Erythroblast (primary cell): ENCODE data around the gene FAM135A.
"Not testable (repeated sequence)": the region's sequence is repeated elsewhere in the genome, so short reads cannot be mapped to it uniquely, and the experiment has no call there.

ENCODE experiments used
- DNase-seq, 2 experiments: peaks; one replicate each; lab custom pipeline; 2025; lab: John Stamatoyannopoulos, UW
- GATA1 ChIP-seq: IDR thresholded peaks from 2 replicates; pipeline ENCODE4 v1.6.1; 2011; ENCODE audit warnings: low read depth, mild to moderate bottlenecking, control low read depth, low read length, moderate library complexity
- POLR2A ChIP-seq: IDR thresholded peaks from 2 replicates; pipeline ENCODE4 v1.6.1; 2011; ENCODE audit warnings: mild to moderate bottlenecking, low read length

FAM135A gene

DNA sequence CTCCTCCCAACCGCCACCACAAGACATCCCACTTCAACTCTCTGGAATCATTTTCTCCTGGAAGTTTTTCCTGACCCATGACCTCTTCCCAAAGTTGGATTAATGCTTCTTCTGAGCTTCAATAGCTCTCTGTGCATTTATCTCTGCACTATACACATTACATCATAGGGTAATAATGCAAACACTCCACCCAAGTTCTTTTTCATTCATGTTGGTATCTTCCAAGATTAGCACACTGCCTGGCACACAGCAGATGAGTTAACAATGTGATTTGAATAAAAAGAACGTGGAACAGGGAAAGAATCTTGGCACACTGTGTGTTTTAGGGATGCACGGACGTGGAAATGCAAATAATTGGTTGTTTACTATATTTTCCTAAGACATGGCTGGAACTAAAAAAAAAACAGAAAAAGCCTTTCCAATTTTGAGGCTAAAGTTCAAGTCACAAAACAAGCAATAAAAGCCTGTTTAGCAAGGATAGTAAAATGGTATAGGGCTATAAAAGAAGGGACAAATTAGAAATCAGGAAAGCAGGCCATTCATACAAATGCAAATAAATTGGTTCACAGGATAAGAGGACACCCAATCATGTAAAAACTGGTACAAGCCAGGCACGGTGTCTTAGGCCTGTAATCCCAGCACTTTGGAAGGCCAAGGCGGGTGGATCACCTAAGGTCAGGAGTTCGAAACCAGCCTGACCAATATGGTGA, 1.6 kb upstream of the FAM135A start:
- no peak for TF ChIP-seq POLR2A
- TF ChIP-seq GATA1, result no peak
- no peak for DNase-seq

DNA sequence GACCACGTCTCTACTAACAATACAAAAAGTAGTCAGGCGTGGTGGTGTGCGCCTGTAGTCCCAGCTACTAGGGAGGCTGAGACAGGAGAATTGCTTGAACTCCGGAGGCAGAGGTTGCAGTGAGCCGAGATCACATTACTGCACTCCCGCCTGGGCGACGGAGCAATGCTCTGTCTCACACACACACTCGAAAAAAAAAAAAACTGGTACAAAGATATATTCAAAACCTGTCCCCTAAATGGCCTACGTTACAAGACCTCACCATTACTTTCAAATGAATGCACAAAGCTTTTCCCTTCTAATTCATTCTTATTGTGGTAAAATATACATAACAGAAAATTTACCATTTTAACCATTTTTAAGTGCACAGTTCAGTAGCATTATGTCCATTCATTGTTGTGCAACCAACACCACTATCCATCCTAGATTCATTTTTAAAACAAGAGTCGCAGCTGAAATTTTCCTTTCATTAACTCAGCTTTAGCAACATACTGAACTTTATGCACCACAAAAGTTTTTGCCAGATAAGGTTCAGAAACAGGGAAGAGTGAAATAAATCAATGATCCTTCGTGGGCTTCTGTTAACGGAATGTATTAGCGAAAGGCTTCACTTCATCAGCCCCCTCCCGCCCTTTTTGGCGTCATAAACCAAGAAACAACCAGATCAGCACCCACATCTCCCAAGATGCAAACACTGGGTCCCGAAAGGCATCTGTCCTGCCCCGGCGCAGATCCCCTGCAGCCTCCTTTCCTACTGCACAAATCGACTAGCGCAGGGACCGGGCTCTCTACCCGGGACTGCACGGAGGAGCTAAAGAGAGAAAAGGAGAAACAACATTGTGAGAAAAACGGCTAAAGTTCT, 825 bp upstream of the FAM135A start:
- no peak for DNase-seq
- TF ChIP-seq GATA1 (no peak), POLR2A (no peak)

DNA sequence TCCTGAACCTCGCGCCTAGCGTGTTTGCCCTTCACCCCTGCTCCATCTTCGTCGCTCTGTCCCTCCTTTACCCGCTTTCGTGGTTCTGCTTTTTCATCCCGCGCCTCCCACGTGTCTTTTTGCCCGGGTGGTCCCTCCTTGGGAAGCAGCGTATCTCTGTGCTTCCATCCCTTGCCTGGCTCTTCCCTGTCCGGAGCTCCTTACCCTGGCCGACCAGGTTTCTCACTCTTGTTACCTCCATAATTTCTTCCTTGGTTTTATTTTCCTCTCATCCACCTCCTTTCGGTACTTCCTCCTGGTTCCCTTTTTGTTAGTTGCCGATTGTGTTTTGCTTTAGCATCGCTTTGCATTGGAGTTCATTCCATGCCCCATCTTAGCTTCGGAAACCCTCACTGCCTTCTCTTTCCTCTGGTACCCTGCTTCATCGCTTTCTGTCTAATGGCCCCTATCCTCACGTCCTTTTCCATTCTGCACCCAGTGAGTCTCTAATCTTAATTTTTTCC, 735 bp downstream of the FAM135A start:
- peak in 1 of 2 experiments; percentile 49 for DNase-seq

DNA sequence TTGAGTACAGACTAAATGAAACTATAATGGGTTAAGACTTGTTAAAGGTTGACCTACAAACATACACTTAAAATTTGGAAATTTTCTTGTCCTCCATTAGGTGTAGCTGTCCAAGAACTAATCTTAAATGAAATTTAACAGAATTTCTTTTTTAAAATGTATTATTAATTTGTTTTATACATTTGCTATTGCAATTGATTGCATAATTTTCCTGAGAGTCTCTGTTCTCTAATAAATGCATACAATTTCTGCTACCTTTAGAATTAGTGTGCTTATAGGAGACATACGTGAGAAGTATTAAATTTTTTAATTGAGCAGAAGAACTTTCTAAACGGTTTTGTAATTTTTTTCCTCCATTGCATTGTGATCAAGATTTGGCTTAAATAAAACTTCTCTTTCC, 1.5 kb downstream of the FAM135A start:
- DNase-seq, result no peak
- TF ChIP-seq POLR2A (no peak), GATA1 (no peak)

More for the DNA sequence above, 735 bp downstream of the FAM135A start:
- no peak for TF ChIP-seq GATA1
- no peak for TF ChIP-seq POLR2A

DNA sequence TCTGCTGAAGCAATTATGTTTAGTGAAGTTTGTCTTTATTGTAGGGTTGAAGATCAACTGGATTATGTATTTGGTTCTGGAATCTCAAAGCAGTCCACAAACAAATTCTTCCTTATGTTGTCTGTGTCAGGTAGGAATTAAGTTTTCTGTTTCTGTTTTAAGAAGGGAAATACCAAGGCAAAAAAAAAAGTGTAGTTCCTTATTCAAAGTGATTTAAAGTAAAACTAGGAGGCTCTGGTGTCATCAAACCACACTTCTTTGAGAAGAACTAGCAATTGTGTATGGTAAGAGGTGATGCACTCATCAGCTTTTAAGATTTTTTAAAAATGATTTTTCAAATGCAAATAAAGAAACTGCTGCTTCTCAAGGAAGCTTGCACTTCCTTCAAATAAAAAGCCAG, 1.9 kb downstream of the FAM135A start:
- TF ChIP-seq POLR2A, result no peak
- TF ChIP-seq GATA1, result no peak
- DNase-seq, result no peak

DNA sequence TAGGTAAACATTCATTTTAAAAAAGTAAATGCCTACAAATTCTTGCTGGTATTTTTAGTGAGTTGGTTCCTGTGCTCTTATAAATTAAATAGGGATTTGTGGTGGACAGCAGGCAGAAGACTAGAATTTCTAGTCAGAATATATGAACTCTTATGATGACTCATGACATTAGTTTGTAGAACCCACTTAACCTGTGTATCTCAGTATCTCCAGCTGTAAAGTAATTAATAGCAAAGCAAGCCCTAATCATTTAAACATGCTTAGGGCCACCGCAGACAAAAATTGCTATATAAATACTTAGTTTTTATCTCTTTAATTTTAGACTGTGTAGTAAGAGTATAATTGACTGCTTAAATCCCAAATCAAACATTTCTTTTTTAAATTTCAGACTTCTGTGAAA, 2.4 kb downstream of the FAM135A start:
- peak in 1 of 2 experiments; percentile 6 for DNase-seq
- TF ChIP-seq POLR2A, result no peak
- no peak for TF ChIP-seq GATA1

DNA sequence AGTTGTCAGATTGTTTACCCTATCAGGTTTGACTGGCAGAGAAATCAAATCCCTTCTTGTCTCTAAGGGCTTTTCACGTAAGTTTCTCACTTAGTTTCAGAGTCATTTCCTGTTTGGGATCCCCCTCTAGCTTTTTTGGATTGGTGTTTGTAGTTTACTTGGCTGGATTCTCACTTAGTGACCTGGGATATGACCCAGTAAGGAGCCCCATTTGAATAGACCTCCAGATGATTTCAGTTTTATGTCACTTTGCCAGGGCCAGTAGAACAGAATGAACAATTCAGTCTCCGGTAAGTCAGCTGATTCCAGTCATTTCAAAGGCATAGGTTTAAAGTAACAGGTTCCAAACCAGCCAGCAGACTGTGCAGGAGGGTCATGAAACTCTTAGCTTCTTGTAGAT, 8.2 kb downstream of the FAM135A start:
- no peak for DNase-seq
- TF ChIP-seq GATA1 (no peak), POLR2A (no peak)

DNA sequence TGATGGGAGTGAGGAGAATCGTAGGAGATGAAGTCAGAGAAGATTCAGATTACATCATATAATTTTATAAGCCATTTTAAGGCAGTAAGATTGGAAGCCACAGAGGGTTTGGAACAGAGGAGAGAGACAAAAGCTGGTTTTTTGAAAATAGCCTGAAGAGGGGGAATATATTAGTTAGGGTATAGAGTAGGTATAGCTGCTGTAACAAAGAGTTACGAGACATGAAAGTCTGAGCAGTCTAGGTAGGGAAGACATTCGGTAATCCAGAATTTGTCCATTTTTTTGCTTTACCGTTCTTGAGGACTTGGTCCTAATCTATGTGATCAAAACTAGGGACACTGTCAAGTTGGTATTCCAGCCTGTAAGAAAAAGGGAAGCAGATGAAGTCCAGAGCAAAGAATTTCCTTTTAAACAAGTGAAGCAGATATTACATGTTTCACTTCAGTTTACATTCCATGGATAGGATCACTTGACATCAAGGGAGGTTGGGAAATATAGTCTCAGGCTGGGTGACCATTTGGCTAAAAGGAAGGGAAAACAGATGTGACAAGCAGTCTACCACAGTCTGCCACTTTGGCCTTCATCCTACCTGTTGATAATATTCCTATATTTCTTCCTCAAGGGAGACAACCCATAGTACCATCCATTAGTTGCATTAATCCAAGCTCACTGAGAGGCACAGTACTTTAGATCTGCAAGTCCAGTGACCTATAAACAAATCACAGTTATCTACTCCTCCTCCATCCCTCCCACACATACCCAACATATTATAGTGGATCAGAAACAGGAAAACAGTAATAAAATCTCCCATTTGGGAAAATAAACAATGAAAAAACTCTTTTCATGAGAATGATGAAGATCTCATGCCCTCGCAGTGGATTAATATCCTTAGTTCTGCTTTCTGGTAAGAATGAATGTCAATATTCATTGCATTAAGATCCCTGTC, 10.2 kb downstream of the FAM135A start:
- TF ChIP-seq POLR2A, result no peak
- TF ChIP-seq GATA1, result no peak
- no peak for DNase-seq

DNA sequence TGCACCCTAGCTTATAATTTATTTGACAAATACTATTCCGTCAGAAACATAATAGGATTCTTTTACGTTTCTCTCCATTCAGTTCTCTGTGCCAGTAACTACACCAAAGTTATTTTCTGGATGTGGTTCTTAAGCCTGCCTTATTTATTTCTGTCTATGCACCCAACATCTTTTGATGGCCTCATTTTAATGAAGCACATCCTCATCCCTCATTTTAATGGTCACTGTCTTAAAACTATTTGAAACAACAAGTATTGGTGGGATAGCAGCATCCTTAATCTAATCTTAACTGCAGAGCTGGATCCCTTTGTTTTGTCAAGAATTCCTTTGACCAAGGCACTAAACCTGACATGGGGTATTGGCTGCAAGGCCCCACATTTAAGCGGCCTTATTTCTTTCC, 11.0 kb downstream of the FAM135A start:
- no peak for DNase-seq
- no peak for TF ChIP-seq POLR2A
- TF ChIP-seq GATA1, result no peak

DNA sequence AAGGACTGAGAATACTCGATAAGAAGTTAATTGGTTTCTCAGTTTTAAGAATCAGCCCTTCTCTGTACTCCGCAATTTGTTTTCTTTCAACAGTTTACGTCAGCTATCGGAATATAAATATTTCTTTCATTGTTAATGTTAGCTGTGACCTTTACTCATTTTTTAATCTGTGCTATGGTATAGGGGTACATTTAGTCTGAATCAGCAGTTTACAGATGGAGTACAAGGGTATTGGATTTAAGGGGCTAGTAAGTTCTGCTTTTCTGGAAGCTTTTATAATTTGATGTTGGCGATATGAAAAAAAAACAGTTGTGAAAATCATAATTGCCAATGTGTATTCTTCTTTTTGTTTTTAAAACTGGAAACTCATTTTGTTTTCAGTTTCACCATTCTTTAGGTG, 23.0 kb downstream of the FAM135A start:
- no peak for DNase-seq
- TF ChIP-seq GATA1, result no peak
- TF ChIP-seq POLR2A, result no peak

DNA sequence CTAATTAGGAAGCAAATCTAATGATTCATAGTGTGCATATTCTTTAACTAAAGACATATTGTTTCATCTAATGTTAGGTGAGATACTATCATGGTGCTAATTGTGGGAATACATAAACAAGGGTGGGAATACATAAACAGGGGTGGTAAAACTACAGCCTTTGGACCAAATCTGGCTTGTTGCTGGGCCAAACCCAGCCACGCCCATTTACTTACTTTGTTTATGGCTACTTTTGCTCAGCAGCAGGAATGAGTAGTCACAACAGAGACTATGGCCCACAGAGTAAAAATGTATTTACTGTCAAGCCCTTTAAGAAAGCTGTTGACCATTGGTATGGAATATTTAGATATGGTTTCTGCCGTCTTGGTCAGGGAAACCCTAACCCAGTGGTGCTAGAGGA, 31.7 kb downstream of the FAM135A start:
- DNase-seq, result no peak
- TF ChIP-seq POLR2A (no peak), GATA1 (no peak)

DNA sequence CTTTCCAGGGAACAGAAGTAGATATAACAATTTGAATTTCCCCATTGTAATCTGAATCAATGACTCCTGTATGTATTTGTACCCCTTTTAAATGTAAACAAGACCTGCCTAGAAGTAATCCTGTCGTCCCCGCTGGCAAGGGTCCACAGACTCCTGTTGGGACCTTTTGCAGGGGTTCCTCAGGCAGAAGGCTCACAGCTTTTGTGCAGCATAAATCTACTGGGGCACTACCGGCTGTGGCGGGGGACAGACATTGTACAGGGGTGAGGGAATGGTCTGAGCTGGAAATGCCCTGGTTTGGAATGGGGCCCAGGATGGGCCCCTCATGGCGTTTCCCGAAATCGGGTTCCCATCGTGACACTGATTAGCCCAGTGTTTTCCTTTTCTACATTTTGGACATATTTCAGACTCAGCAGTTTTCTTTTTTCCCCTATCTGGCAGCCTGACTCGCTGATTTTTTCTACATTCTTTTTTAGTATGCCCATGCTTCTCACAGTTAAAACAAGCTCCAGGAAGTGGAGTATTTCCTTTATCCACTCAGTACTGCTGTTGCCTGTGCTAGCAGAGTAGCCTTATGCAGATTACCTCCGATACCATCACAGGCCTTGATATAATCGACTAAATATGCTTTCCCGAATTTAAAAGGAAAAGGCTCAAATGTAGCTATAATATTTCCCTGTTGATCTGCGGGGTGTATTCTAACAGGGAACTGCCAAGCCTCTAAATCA, 34.2 kb downstream of the FAM135A start:
- not testable (repeated sequence) for DNase-seq

DNA sequence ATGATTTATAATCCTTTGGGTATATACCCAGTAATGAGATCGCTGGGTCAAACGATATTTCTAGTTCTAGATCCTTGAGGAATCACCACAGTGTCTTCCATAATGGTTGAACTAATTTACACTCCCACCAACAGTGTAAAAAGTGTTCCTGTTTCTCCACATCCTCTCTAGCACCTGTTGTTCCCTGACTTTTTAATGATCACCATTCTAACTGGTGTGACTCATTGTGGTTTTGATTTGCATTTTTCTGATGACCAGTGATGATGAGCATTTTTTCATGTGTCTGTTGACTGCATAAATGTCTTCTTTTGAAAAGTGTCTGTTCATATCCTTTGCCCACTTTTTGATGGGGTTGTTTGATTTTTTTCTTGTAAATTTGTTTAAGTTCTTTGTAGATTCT, 40.6 kb downstream of the FAM135A start:
- DNase-seq, result not testable (repeated sequence)
